Suprapubic skin (tissue), 4 donors: Measurements from ENCODE around the gene MBNL2.

Source experiments
- CTCF ChIP-seq, 2 donors: fragments of 200-600 bp in 1 of 2; fragments of 450-650 bp in 1 of 2; sonication (generic) in 1 of 2; IDR thresholded peaks; one replicate each; pipeline ENCODE4 v1.5.1; 2016 to 2019; ENCODE audit warnings: antibody characterized with exemption in 2 of 2, mild to moderate bottlenecking in 1 of 2, moderate library complexity in 1 of 2
- EP300 ChIP-seq: sonication (generic); formaldehyde crosslinking; IDR thresholded peaks from one replicate; pipeline ENCODE4 v1.6.1; 2017; ENCODE audit warnings: antibody characterized with exemption
- POLR2A ChIP-seq, 2 donors: fragments of 450-650 bp; IDR thresholded peaks; one replicate each; pipeline ENCODE4 v1.6.1; 2017; ENCODE audit warnings: antibody characterized with exemption in 2 of 2, mild to moderate bottlenecking in 2 of 2, moderate library complexity in 2 of 2
- POLR2AphosphoS5 ChIP-seq, 3 donors: sonication (generic); formaldehyde crosslinking; IDR thresholded peaks; one replicate each; pipeline ENCODE4 v1.6.1; 2017; ENCODE audit warnings: antibody characterized with exemption in 3 of 3

- no peak for TF ChIP-seq EP300
- TF ChIP-seq CTCF (IDR thresholded peaks at IDR 0.05): no peak
- no peak for TF ChIP-seq POLR2AphosphoS5 (IDR thresholded peaks at IDR 0.05)
- TF ChIP-seq POLR2A (IDR thresholded peaks at IDR 0.05): no peak
These were observed 13.6 kb downstream of the MBNL2 start for GRCh38 chr13:97235549-97236231.
